C4-2B (cell line): ENCODE data around the gene KCNK4.

Experiments
- H3K27ac ChIP-seq: fragments of 450-650 bp; 2 replicates; pipeline ENCODE4 v1.5.1; 2017
- ZFX ChIP-seq: fragments of 450-650 bp; IDR thresholded peaks from 2 replicates; pipeline ENCODE4 v1.6.1; 2017
- TF ChIP-seq, protein P1 (sequence below): fragments of 450-650 bp; conservative IDR thresholded peaks from 2 replicates; pipeline ENCODE4 v1.5.1; 2017; ENCODE audit warnings: mild to moderate bottlenecking

KCNK4 gene

GRCh38 chr11:64297699-64298358, 6.7 kb downstream of the KCNK4 start:
- TF ChIP-seq ZFX: no peak
- TF ChIP-seq, protein P1, sequence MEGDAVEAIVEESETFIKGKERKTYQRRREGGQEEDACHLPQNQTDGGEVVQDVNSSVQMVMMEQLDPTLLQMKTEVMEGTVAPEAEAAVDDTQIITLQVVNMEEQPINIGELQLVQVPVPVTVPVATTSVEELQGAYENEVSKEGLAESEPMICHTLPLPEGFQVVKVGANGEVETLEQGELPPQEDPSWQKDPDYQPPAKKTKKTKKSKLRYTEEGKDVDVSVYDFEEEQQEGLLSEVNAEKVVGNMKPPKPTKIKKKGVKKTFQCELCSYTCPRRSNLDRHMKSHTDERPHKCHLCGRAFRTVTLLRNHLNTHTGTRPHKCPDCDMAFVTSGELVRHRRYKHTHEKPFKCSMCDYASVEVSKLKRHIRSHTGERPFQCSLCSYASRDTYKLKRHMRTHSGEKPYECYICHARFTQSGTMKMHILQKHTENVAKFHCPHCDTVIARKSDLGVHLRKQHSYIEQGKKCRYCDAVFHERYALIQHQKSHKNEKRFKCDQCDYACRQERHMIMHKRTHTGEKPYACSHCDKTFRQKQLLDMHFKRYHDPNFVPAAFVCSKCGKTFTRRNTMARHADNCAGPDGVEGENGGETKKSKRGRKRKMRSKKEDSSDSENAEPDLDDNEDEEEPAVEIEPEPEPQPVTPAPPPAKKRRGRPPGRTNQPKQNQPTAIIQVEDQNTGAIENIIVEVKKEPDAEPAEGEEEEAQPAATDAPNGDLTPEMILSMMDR: no peak

DNA sequence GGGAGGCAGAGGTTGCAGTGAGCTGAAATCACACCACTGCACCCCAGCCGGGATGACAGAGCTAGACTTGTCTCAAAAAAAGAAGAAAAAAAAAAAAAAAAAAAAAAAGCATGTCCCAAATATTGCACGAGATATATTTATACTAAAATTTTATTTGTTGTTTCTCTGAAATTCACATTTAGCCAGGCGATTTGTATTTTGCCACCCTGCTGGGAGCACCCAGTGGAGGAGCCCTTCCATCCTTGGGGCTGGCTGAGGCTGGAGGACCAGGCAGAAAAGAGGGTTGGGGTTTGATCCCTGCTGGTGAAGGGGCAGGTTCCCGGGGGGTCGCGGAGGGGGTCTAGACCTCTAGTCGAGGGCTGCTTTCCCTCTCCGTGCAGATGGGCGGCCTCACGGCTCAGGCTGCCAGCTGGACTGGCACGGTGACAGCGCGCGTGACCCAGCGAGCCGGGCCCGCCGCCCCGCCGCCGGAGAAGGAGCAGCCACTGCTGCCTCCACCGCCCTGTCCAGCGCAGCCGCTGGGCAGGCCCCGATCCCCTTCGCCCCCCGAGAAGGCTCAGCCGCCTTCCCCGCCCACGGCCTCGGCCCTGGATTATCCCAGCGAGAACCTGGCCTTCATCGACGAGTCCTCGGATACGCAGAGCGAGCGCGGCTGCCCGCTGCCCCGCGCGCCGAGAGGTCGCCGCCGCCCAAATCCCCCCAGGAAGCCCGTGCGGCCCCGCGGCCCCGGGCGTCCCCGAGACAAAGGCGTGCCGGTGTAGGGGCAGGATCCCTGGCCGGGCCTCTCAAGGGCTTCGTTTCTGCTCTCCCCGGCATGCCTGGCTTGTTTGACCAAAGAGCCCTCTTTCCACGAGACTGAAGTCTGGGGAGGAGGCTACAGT, 8.1 kb downstream of the KCNK4 start:
- no peak for TF ChIP-seq ZFX
- TF ChIP-seq, protein P1: no peak
- H3K27ac ChIP-seq: no peak overlapping the region

More at GRCh38 chr11:64297699-64298358, 6.7 kb downstream of the KCNK4 start:
- no peak overlapping the region for H3K27ac ChIP-seq

DNA sequence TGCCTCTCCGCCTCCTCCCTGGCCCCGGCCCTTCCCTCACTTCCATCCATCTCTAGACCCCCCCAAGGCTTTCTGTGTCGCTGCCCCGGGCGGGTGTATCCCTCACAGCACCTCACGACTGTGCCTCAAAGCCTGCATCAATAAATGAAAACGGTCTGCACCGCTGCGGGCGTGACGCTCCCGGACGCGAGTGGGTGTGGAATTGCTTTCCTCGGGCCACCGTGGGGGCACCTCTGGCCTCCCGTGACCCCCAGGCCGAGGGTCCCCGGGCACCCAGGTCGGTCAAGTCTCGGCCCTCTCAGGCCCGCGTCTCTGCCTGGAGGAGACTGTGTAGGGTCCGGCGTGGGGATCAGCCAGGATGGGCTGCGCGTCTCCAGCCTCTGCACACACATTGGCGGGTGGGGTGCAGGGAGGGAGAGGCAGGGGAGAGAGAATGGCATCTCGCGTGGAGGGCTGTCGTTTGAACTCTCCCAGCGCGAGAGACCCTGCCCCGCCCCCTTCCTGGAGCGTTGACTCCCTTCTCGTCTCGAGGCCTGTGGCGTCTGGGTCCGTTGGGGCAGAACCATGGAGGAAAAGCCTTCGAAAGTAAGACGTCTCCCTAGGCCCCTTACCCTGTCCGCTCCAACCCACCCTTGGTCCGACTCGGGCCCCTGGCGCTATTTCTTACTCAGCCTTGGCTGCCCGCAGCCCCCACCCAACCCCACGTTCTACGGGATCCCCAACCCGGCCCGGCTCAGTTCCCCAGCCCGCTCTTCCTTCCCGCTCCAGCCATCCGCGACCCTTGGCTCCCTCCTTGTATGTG, 8.9 kb downstream of the KCNK4 start, which contains the start of gene CATSPERZ:
Gene CATSPERZ (plus strand): TSS at position 512 of the 802 bp plus-strand sequence. CDS start 53 bp downstream, at position 565.
- H3K27ac ChIP-seq: no peak within 1 kb of the TSS
- TF ChIP-seq, protein P1: no peak

DNA sequence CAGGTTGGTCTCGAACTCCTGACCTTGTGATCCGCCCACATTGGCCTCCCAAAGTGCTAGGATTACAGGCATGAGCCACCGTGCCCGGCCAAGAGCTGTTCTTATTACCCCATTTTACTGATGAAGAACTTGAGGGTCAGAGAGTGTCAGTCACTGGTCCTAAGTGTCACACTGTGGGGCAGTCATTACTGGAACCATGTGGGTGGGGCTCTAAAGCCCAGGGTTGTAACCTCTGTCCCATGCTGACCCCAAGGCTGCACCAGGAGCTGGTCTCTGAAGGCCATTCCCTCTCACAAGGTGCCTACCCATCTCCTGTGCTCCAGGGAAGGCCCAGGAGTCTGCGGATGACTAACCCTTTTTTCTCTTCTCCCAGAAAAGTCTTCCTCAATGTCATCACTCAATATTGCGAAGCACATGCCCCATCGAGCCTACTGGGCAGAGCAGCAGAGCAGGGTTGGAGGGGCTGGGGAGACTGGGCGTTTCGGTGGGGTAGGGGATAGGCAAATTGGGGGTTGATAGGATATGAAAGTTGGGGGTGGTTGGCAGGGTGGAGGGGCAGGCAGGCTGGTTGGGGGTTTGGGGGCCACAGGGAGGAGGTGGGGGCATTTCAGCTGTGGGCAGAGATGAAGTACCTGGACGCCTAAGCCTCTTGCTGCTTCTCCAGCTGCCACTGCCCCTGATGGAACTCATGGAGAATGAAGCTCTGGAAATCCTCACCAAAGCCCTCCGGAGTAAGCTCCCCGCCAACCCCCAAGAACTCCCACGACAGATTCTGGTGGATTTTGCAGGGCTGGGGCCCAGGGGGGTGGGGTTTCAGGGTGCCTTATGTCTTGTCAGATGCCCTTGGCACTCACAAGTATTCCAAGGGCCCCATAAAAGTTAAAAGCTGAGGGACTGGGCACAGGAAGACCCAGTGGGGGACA, 12.3 kb downstream of the KCNK4 start:
- peak overlapping the region; percentile 89; the same call in 1 of the 2 replicates for H3K27ac ChIP-seq
- TF ChIP-seq ZFX: no peak
- TF ChIP-seq, protein P1: no peak

- peak overlapping the region; percentile 89 for H3K27ac ChIP-seq
- TF ChIP-seq, protein P1: no peak
- no peak for TF ChIP-seq ZFX
These were observed 12.9 kb downstream of the KCNK4 start for GRCh38 chr11:64304032-64304315.

DNA sequence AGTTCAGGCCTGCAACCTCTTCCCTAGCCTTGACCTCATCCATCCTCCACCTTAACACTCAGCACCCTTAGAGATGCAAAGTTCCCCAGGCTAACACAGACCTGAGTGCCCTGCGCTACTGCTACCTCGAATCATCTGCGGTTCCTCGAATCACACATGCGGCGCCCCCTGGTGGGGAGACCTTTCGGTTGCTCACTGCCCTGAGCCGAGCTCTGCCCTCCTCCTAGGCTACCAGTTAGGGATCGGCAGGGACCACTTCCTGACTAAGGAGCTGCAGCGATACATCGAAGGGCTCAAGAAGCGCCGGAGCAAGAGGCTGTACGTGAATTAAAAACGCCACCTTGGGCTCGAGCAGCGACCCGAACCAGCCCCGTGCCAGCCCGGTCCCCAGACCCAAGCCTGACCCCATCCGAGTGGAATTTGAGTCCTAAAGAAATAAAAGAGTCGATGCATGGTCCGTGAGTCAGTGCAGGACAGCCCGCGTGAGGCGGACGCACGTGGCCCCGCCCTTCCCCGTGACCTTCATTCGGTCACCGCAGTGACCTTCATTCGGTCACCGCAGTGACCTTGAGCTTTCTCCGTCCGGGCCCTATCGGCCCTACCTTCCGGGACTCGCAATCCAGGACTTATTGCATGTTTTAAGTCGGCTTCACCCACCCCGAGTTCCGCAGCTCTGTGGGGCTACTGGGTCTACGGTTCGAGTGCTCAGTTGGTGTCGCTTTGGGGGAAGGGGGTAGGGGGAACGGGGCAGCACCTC, 13.4 kb downstream of the KCNK4 start:
- TF ChIP-seq ZFX: no peak
- TF ChIP-seq, protein P1: peak; percentile 90

More for the DNA sequence above, 13.4 kb downstream of the KCNK4 start:
- peak overlapping the region; percentile 89 for H3K27ac ChIP-seq
